ENCODE measurements around the gene RFT1.

The RFT1 gene

GRCh38 chr3:53154881-53155285 is 24.6 kb upstream of the RFT1 start:
- no peak for TF ChIP-seq EZH2phosphoT487 (conservative IDR thresholded peaks at IDR 0.05; ENCODE audit: low read length)
- no peak for TF ChIP-seq CTCF (IDR thresholded peaks at IDR 0.05; ENCODE audit: insufficient read depth, low read length, poor library complexity, severe bottlenecking)
- H3K79me2 ChIP-seq (ENCODE audit: insufficient read depth, low read length), result no peaks in the 10 kb centered on the region
- no peak overlapping the region for H2AFZ ChIP-seq (ENCODE audit: low read depth, low read length, severe bottlenecking)
- H3K9me3 ChIP-seq (ENCODE audit: insufficient read depth, low read length), result no peaks in the 10 kb centered on the region
- H3K27me3 ChIP-seq (ENCODE audit: low read length), result no peaks in the 10 kb centered on the region
- H4K20me1 ChIP-seq (ENCODE audit: low read depth, low read length), result no peaks in the 10 kb centered on the region
- H3F3A ChIP-seq (ENCODE audit: insufficient read depth), result 0 out of 2 replicates have a peak, but pooled peaks cover 4% of the 10 kb centered on the region
- H3K27ac ChIP-seq (ENCODE audit: low read depth, low read length), result no peak overlapping the region
- H3K4me3 ChIP-seq (ENCODE audit: insufficient read depth, low read length, poor library complexity, severe bottlenecking), result no peak overlapping the region
- H3K4me2 ChIP-seq (ENCODE audit: low read depth, low read length, poor library complexity, severe bottlenecking), result no peak overlapping the region
- no peak overlapping the region for H3K9ac ChIP-seq (ENCODE audit: low read length)
- H3K36me3 ChIP-seq (ENCODE audit: low read length), result no peaks in the 10 kb centered on the region
- no peaks in the 10 kb centered on the region for H3K9me2 ChIP-seq (replicated peaks; ENCODE audit: insufficient read depth, low read length)

GRCh38 chr3:53153980-53154379 is 23.7 kb upstream of the RFT1 start:
- Histone ChIP-seq H3F3A (ENCODE audit: insufficient read depth) (0 out of 2 replicates have a peak, but pooled peaks cover 3% of the 10 kb centered on the region), H3K27ac (ENCODE audit: low read depth, low read length) (no peak overlapping the region), H2AFZ (ENCODE audit: low read depth, low read length, severe bottlenecking) (no peak overlapping the region), H3K79me2 (ENCODE audit: insufficient read depth, low read length) (no peaks in the 10 kb centered on the region), H3K4me3 (ENCODE audit: insufficient read depth, low read length, poor library complexity, severe bottlenecking) (no peak overlapping the region), H3K9me2 (replicated peaks; ENCODE audit: insufficient read depth, low read length) (no peaks in the 10 kb centered on the region), H4K20me1 (ENCODE audit: low read depth, low read length) (no peaks in the 10 kb centered on the region), H3K4me2 (ENCODE audit: low read depth, low read length, poor library complexity, severe bottlenecking) (no peak overlapping the region), H3K9me3 (ENCODE audit: insufficient read depth, low read length) (no peaks in the 10 kb centered on the region), H3K27me3 (ENCODE audit: low read length) (no peaks in the 10 kb centered on the region), H3K9ac (ENCODE audit: low read length) (no peak overlapping the region), H3K36me3 (ENCODE audit: low read length) (no peaks in the 10 kb centered on the region)
- TF ChIP-seq CTCF (IDR thresholded peaks at IDR 0.05; ENCODE audit: insufficient read depth, low read length, poor library complexity, severe bottlenecking) (no peak), EZH2phosphoT487 (conservative IDR thresholded peaks at IDR 0.05; ENCODE audit: low read length) (no peak)

GRCh38 chr3:53153264-53153823 is 23.1 kb upstream of the RFT1 start:
- Histone ChIP-seq H3K4me2 (ENCODE audit: low read depth, low read length, poor library complexity, severe bottlenecking) (no peak overlapping the region), H3K9me3 (ENCODE audit: insufficient read depth, low read length) (no peaks in the 10 kb centered on the region), H3K4me3 (ENCODE audit: insufficient read depth, low read length, poor library complexity, severe bottlenecking) (no peak overlapping the region), H3K27me3 (ENCODE audit: low read length) (no peaks in the 10 kb centered on the region), H2AFZ (ENCODE audit: low read depth, low read length, severe bottlenecking) (no peak overlapping the region), H3K79me2 (ENCODE audit: insufficient read depth, low read length) (no peaks in the 10 kb centered on the region), H3K9ac (ENCODE audit: low read length) (no peak overlapping the region), H3F3A (ENCODE audit: insufficient read depth) (no peaks in the 10 kb centered on the region), H3K27ac (ENCODE audit: low read depth, low read length) (no peak overlapping the region), H3K9me2 (replicated peaks; ENCODE audit: insufficient read depth, low read length) (no peaks in the 10 kb centered on the region), H3K36me3 (ENCODE audit: low read length) (no peaks in the 10 kb centered on the region), H4K20me1 (ENCODE audit: low read depth, low read length) (no peaks in the 10 kb centered on the region)
- TF ChIP-seq CTCF (IDR thresholded peaks at IDR 0.05; ENCODE audit: insufficient read depth, low read length, poor library complexity, severe bottlenecking) (no peak), EZH2phosphoT487 (conservative IDR thresholded peaks at IDR 0.05; ENCODE audit: low read length) (no peak)
